Tibial nerve (tissue), 4 donors: ENCODE data around the gene CTNND2.

Source experiments
- EP300 ChIP-seq, 2 donors: sonication (generic); formaldehyde crosslinking; IDR thresholded peaks; one replicate each; pipeline ENCODE4 v1.6.1; 2017; ENCODE audit warnings: antibody characterized with exemption in 2 of 2, mild to moderate bottlenecking in 1 of 2
- POLR2A ChIP-seq, 2 donors: fragments of 450-650 bp; IDR thresholded peaks; one replicate each; pipeline ENCODE4 v1.6.1; 2017; ENCODE audit warnings: antibody characterized with exemption in 2 of 2, mild to moderate bottlenecking in 2 of 2, moderate library complexity in 2 of 2
- TF ChIP-seq, protein P1 (sequence below), 5 experiments: fragments of 200-600 bp in 3 of 5; fragments of 450-650 bp in 2 of 5; sonication (generic) in 3 of 5; IDR thresholded peaks; one replicate each; pipeline ENCODE4 v1.5.1; 2016 to 2019; ENCODE audit warnings: antibody characterized with exemption in 5 of 5, mild to moderate bottlenecking in 3 of 5, moderate library complexity in 2 of 5

DNA sequence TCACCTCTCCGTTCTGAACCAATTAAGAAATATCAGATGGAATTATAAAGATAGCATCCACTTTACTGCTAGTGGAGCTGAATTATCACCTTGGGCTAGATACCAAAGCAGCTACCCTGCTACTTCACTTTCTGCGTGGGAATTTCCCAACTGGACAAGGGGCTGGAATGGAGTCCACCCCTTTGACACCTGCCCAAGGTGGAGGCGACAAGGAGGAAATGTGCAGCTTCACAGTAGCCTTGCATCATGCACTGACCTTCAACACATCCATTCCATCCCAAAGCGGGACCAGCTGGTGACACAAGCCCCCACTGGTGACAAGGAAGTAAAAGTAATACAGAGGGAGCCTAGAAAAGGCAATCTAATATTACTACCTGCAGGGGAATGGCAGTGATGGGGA is 30.7 kb downstream of the CTNND2 start:
- no peak for TF ChIP-seq POLR2A (IDR thresholded peaks at IDR 0.05)
- TF ChIP-seq, protein P1, sequence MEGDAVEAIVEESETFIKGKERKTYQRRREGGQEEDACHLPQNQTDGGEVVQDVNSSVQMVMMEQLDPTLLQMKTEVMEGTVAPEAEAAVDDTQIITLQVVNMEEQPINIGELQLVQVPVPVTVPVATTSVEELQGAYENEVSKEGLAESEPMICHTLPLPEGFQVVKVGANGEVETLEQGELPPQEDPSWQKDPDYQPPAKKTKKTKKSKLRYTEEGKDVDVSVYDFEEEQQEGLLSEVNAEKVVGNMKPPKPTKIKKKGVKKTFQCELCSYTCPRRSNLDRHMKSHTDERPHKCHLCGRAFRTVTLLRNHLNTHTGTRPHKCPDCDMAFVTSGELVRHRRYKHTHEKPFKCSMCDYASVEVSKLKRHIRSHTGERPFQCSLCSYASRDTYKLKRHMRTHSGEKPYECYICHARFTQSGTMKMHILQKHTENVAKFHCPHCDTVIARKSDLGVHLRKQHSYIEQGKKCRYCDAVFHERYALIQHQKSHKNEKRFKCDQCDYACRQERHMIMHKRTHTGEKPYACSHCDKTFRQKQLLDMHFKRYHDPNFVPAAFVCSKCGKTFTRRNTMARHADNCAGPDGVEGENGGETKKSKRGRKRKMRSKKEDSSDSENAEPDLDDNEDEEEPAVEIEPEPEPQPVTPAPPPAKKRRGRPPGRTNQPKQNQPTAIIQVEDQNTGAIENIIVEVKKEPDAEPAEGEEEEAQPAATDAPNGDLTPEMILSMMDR (IDR thresholded peaks at IDR 0.05): no peak
- no peak for TF ChIP-seq EP300 (IDR thresholded peaks at IDR 0.05)
